H1 (cell line): Measurements from ENCODE around the gene HOATZ. TPM values are rescaled to one million over a fixed set of nuclear protein-coding genes. Genes with fewer than 3 reads are reported as not detected.
A peak's percentile ranks its signal among the peaks of the same experiment; 100 is the strongest.

Source experiments
- CTCF ChIA-PET: fragments of 300-600 bp; sonication (Branson Sonifier 250); formaldehyde crosslinking; loops from one replicate; lab custom pipeline; 2021; ENCODE audit not compliant: partially characterized antibody; lab: Charles Lee
- POLR2A ChIA-PET: fragments of 300-600 bp; sonication (Branson Sonifier 250); formaldehyde crosslinking; loops from one replicate; lab custom pipeline; 2021; ENCODE audit warnings: inconsistent platforms; ENCODE audit not compliant: partially characterized antibody; lab: Charles Lee
- DNase-seq, 2 experiments: peaks; one replicate each; pipeline versions ENCODE4 v3.0.0 to v3.0.0-alpha.2; 2010 to 2022; ENCODE audit warnings: low spot score in 2 of 2, low read depth in 1 of 2, mixed read lengths in 1 of 2
- FAIRE-seq: peaks from 2 replicates; lab custom pipeline; 2011; peaks lifted over from hg19 to GRCh38; lab: Jason Lieb, UNC
- H2AFZ ChIP-seq: 2 replicates; pipeline ENCODE4 v1.8.1; 2012; ENCODE audit warnings: low read length, inconsistent platforms
- H2AK5ac ChIP-seq: 2 replicates; pipeline ENCODE4 v1.6.1; 2013; ENCODE audit warnings: low read depth, low read length
- H2BK120ac ChIP-seq: replicated peaks from 2 replicates; pipeline ENCODE3; 2013; ENCODE audit warnings: low read depth, low read length, inconsistent platforms
- H2BK12ac ChIP-seq: 2 replicates; pipeline ENCODE4 v1.6.1; 2013; ENCODE audit warnings: low read depth, low read length
- H2BK15ac ChIP-seq: 2 replicates; pipeline ENCODE4 v1.6.1; 2013; ENCODE audit warnings: low read length
- H2BK20ac ChIP-seq: 2 replicates; pipeline ENCODE4 v1.6.1; 2013; ENCODE audit warnings: low read length
- H2BK5ac ChIP-seq: 2 replicates; pipeline ENCODE4 v1.6.1; 2013; ENCODE audit warnings: low read depth, low read length
- H3K14ac ChIP-seq: 2 replicates; pipeline ENCODE4 v1.6.1; 2013; ENCODE audit warnings: inconsistent platforms; ENCODE audit not compliant: insufficient read length
- H3K18ac ChIP-seq: 2 replicates; pipeline ENCODE4 v1.6.1; 2013; ENCODE audit warnings: low read length; ENCODE audit errors: extremely low read depth
- H3K23ac ChIP-seq: 2 replicates; pipeline ENCODE4 v1.6.1; 2013; ENCODE audit warnings: inconsistent platforms; ENCODE audit not compliant: insufficient read length
- H3K23me2 ChIP-seq: 2 replicates; pipeline ENCODE4 v1.6.1; 2013; ENCODE audit warnings: low read depth, low read length
- H3K27ac ChIP-seq: 2 replicates; pipeline ENCODE4 v1.6.1; 2011; ENCODE audit warnings: low read depth, low read length, inconsistent platforms
- H3K27me3 ChIP-seq, 4 experiments: replicated peaks in 1 of 4; 1 replicate in 1 of 4; 2 replicates in 3 of 4; pipeline versions ENCODE4 v1.6.1 to v1.8.1; 2011 to 2013; ENCODE audit warnings: low read length in 3 of 4, mild to moderate bottlenecking in 3 of 4, inconsistent platforms in 2 of 4, mixed read lengths in 2 of 4, moderate library complexity in 1 of 4; ENCODE audit not compliant: control insufficient read depth in 3 of 4, insufficient read depth in 3 of 4; ENCODE audit errors: extremely low read depth in 1 of 4
- H3K36me3 ChIP-seq, 4 experiments: 2 replicates each; pipeline versions ENCODE4 v1.6.1 to v1.8.1; 2011 to 2013; ENCODE audit warnings: mild to moderate bottlenecking in 4 of 4, low read length in 3 of 4, moderate library complexity in 2 of 4, control low read depth in 1 of 4, inconsistent platforms in 1 of 4; ENCODE audit not compliant: insufficient read depth in 4 of 4, control insufficient read depth in 2 of 4
- H3K4ac ChIP-seq: replicated peaks from 2 replicates; pipeline ENCODE3; 2013; ENCODE audit warnings: low read length, low read depth, mixed read lengths, inconsistent platforms; ENCODE audit not compliant: insufficient read length
- H3K4me1 ChIP-seq, 4 experiments: replicated peaks in 1 of 4; 1 replicate in 1 of 4; 2 replicates in 3 of 4; pipeline versions ENCODE4 v1.6.1 to v1.8.1; 2011 to 2013; ENCODE audit warnings: low read length in 3 of 4, inconsistent platforms in 2 of 4, mixed read lengths in 1 of 4; ENCODE audit not compliant: insufficient read depth in 4 of 4, control insufficient read depth in 3 of 4
- H3K4me2 ChIP-seq, 2 experiments: 2 replicates each; pipeline versions ENCODE4 v1.6.1 to v1.8.1; 2011 to 2013; ENCODE audit warnings: low read depth in 2 of 2, low read length in 2 of 2, control low read depth in 1 of 2, inconsistent platforms in 1 of 2, mild to moderate bottlenecking in 1 of 2; ENCODE audit not compliant: insufficient read depth in 1 of 2
- H3K4me3 ChIP-seq, 4 experiments: fragments of 200-600, 300-600 bp in 1 of 4; sonication (generic), shearing (Covaris generic), sonication (Bioruptor Twin) in 1 of 4; 2 replicates each; pipeline versions ENCODE4 v1.5.1 to v1.8.1; 2011 to 2016; ENCODE audit warnings: low read length in 4 of 4, low read depth in 3 of 4, control low read depth in 2 of 4, inconsistent platforms in 2 of 4, mild to moderate bottlenecking in 2 of 4, mixed read lengths in 1 of 4, moderate library complexity in 1 of 4; ENCODE audit not compliant: insufficient read depth in 2 of 4; ENCODE audit errors: extremely low read depth in 1 of 4
- H3K56ac ChIP-seq: replicated peaks from 2 replicates; pipeline ENCODE3; 2013; ENCODE audit warnings: low read depth, mild to moderate bottlenecking, mixed read lengths, low read length, inconsistent platforms; ENCODE audit not compliant: insufficient read length
- H3K79me1 ChIP-seq: 2 replicates; pipeline ENCODE4 v1.6.1; 2013; ENCODE audit warnings: low read depth, low read length, control low read depth
- H3K79me2 ChIP-seq, 2 experiments: 2 replicates each; pipeline versions ENCODE4 v1.6.1 to v1.8.1; 2012 to 2013; ENCODE audit warnings: low read length in 2 of 2, mild to moderate bottlenecking in 2 of 2, inconsistent platforms in 1 of 2; ENCODE audit not compliant: insufficient read depth in 2 of 2, control insufficient read depth in 1 of 2
- H3K9ac ChIP-seq, 4 experiments: replicated peaks in 1 of 4; 1 replicate in 1 of 4; 2 replicates in 3 of 4; pipeline versions ENCODE4 v1.6.1 to v1.8.1; 2011 to 2013; ENCODE audit warnings: low read depth in 3 of 4, low read length in 3 of 4, control low read depth in 2 of 4, mild to moderate bottlenecking in 2 of 4, moderate library complexity in 2 of 4, inconsistent platforms in 1 of 4; ENCODE audit errors: extremely low read depth in 1 of 4
- H3K9me3 ChIP-seq, 2 experiments: 2 replicates each; pipeline versions ENCODE4 v1.6.1 to v1.8.1; 2012 to 2013; ENCODE audit warnings: mild to moderate bottlenecking in 2 of 2, moderate library complexity in 2 of 2, control low read depth in 1 of 2, inconsistent platforms in 1 of 2, low read depth in 1 of 2, low read length in 1 of 2, mixed read lengths in 1 of 2; ENCODE audit not compliant: insufficient read depth in 2 of 2
- H4K20me1 ChIP-seq, 2 experiments: replicated peaks in 1 of 2; 2 replicates each; pipeline versions ENCODE3 to v1.8.1; 2011 to 2013; ENCODE audit warnings: inconsistent platforms in 2 of 2, low read length in 2 of 2, mild to moderate bottlenecking in 1 of 2; ENCODE audit not compliant: insufficient read depth in 2 of 2, control insufficient read depth in 1 of 2
- H4K5ac ChIP-seq: 2 replicates; pipeline ENCODE4 v1.6.1; 2013; ENCODE audit warnings: low read length, low read depth, mixed read lengths, inconsistent platforms; ENCODE audit not compliant: insufficient read length
- H4K8ac ChIP-seq: 2 replicates; pipeline ENCODE4 v1.8.0; 2013; ENCODE audit warnings: mild to moderate bottlenecking, moderate library complexity, low read length, inconsistent platforms; ENCODE audit not compliant: insufficient read depth; ENCODE audit errors: extremely low read depth
- H4K91ac ChIP-seq: replicated peaks from 2 replicates; pipeline ENCODE3; 2013; ENCODE audit warnings: low read length, mixed read lengths, inconsistent platforms; ENCODE audit not compliant: insufficient read length
- BCL11A ChIP-seq, 2 experiments: IDR thresholded peaks; one replicate each; pipeline ENCODE4 v1.6.1; 2011; ENCODE audit warnings: low read depth in 2 of 2, low read length in 2 of 2, mild to moderate bottlenecking in 2 of 2
- WGBS, 2 experiments: shearing (Covaris generic) in 1 of 2; methylation state at CpG; one replicate each; pipeline versions ENCODE4 v1.1.6 to v1.1.7; 2013 to 2015; ENCODE audit warnings: low lambda C conversion rate in 2 of 2, mixed read lengths in 2 of 2, inconsistent platforms in 1 of 2, low coverage in 1 of 2, missing lambda C conversion rate in 1 of 2; ENCODE audit not compliant: insufficient replicate concordance in 2 of 2, insufficient coverage in 1 of 2, insufficient read length in 1 of 2; ENCODE audit errors: extremely low coverage in 1 of 2, missing lambda C conversion rate in 1 of 2; 5-methylcytosine and 5-hydroxymethylcytosine counted together
- polyA plus RNA-seq, 7 experiments: library from polyadenylated mRNA; depleted of rRNA in 3 of 7; stranded (reverse) in 5 of 7; unstranded in 2 of 7; fragments of >200 nt in 5 of 7; fragments of 200-250 nt in 2 of 7; gene quantifications; 1 replicate in 5 of 7; 2 replicates in 1 of 7; 4 replicates in 1 of 7; pipeline versions ENCODE4 v1.2.1 to v1.2.3, GENCODE V29; 2011 to 2013; ENCODE audit warnings: missing spikeins in 2 of 7, mixed read lengths in 2 of 7
- total RNA-seq: library from RNA; stranded (reverse); fragmentation: NEBNext Ultra II Directional; extraction: Animal tissue kit (Norgen Biotek cat#: 25700); gene quantifications from 2 replicates; pipeline ENCODE4 v1.2.1, GENCODE V29; 2021
- TF ChIP-seq, protein P1 (sequence below), 3 experiments: IDR thresholded peaks; 1 replicate in 2 of 3; 2 replicates in 1 of 3; pipeline versions ENCODE4 v1.5.1 to v1.6.1; 2011; ENCODE audit warnings: low read length in 3 of 3, mild to moderate bottlenecking in 3 of 3, inconsistent platforms in 2 of 3, low read depth in 1 of 3, moderate library complexity in 1 of 3; ENCODE audit not compliant: insufficient read depth in 1 of 3; ENCODE audit errors: control extremely low read depth in 1 of 3

The HOATZ gene
- total and polyA plus RNA-seq, 2 of the 8 experiments (the other 6 are each of a cell fraction or from before 2014, with no cell fraction given): not detected

DNA sequence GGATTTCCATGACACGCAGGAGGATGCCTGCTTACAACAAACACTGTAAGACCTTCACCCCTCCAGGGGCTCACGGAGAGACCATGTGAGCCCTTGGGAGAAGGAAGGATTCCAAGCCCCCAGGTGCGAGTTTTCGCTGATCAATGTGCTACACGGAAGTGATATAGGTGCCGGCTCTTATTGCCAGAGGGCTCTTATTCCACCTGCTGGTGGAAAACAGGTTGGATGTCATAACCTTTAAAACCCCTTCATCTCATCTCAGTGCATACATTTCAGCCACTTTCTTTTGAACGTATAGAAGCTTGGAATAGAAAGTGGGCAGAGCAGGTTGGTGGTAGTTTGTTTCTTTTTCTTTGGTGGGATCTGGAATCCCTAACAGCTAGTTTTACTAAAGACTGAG is 51.7 kb downstream of the HOATZ start:
- Histone ChIP-seq H3K56ac (no peak overlapping the region), H3K14ac (no peak overlapping the region), H3K27me3 (no peaks in the 10 kb centered on the region), H2AK5ac (no peak overlapping the region), H3K23me2 (no peaks in the 10 kb centered on the region), H2BK5ac (no peak overlapping the region), H2BK20ac (no peak overlapping the region), H3K23ac (no peak overlapping the region), H2BK15ac (no peak overlapping the region; the same call in 1 of the 2 replicates), H3K4me1 (peaks cover 0 to 6% (median 3%) of the 10 kb centered on the region in 4 experiments; a peak in 4 of 7 replicates), H3K9ac (no peak overlapping the region; a peak in 1 of 7 replicates), H3K79me1 (no peaks in the 10 kb centered on the region), H3K79me2 (no peaks in the 10 kb centered on the region), H4K91ac (no peak overlapping the region), H3K4me3 (no peak overlapping the region), H2AFZ (0 out of 2 replicates have a peak overlapping the region, but pooled peaks have one; percentile 4), H4K5ac (no peak overlapping the region), H3K9me3 (no peaks in the 10 kb centered on the region), H3K18ac (no peak overlapping the region), H3K4ac (no peak overlapping the region), H4K20me1 (no peaks in the 10 kb centered on the region), H4K8ac (no peak overlapping the region), H3K27ac (no peak overlapping the region), H2BK12ac (peak overlapping the region; percentile 61; the same call in 1 of the 2 replicates), H3K36me3 (no peaks in the 10 kb centered on the region), H2BK120ac (no peak overlapping the region), H3K4me2 (no peak overlapping the region)
- DNase-seq: no peak
- WGBS, 2 experiments: 79% methylated on average over 7 of the region's 7 CpGs; no CpG with 5 or more reads in 1 of the 2 experiments
- TF ChIP-seq BCL11A (IDR thresholded peaks at IDR 0.05; ENCODE audit: low read depth in 2 of 2, low read length in 2 of 2): no peak
- TF ChIP-seq, protein P1, sequence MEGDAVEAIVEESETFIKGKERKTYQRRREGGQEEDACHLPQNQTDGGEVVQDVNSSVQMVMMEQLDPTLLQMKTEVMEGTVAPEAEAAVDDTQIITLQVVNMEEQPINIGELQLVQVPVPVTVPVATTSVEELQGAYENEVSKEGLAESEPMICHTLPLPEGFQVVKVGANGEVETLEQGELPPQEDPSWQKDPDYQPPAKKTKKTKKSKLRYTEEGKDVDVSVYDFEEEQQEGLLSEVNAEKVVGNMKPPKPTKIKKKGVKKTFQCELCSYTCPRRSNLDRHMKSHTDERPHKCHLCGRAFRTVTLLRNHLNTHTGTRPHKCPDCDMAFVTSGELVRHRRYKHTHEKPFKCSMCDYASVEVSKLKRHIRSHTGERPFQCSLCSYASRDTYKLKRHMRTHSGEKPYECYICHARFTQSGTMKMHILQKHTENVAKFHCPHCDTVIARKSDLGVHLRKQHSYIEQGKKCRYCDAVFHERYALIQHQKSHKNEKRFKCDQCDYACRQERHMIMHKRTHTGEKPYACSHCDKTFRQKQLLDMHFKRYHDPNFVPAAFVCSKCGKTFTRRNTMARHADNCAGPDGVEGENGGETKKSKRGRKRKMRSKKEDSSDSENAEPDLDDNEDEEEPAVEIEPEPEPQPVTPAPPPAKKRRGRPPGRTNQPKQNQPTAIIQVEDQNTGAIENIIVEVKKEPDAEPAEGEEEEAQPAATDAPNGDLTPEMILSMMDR (IDR thresholded peaks at IDR 0.05; ENCODE audit: control extremely low read depth in 1 of 3, insufficient read depth in 1 of 3, low read depth in 1 of 3, low read length in 3 of 3): peak in 1 of 3 experiments; percentile 7; a peak in 2 of 4 replicates
- CTCF ChIA-PET: interaction anchor here (0.6 to 2.5 kb wide), 31 partner anchors 9 to 713 kb away, joined by 3 to 11 read pairs (median 4); no protein-coding TSS in a partner anchor
- POLR2A ChIA-PET: interaction anchor here (0.6 kb wide), 1 partner anchor 292 kb away, joined by 3 read pairs; no protein-coding TSS in a partner anchor
- no peak for FAIRE-seq
